Mucosa of rectum (tissue), 2 donors: ENCODE data around the gene TMPO.
"Not testable (repeated sequence)": the region's sequence is repeated elsewhere in the genome, so short reads cannot be mapped to it uniquely, and the experiment has no call there.

Experiments used
- H3K27ac ChIP-seq, 2 donors: one replicate each; pipeline ENCODE4 v1.7.0; 2013; ENCODE audit warnings: inconsistent platforms in 2 of 2, low read depth in 2 of 2, low read length in 2 of 2
- H3K27me3 ChIP-seq, 2 donors: one replicate each; pipeline ENCODE4 v1.7.0; 2013; ENCODE audit warnings: low read length in 2 of 2; ENCODE audit not compliant: control insufficient read depth in 2 of 2, insufficient read depth in 2 of 2
- H3K36me3 ChIP-seq, 2 donors: one replicate each; pipeline ENCODE4 v1.7.0; 2013; ENCODE audit warnings: low read length in 2 of 2; ENCODE audit not compliant: control insufficient read depth in 2 of 2, insufficient read depth in 2 of 2
- H3K4me1 ChIP-seq, 2 donors: one replicate each; pipeline ENCODE4 v1.7.0; 2013; ENCODE audit warnings: low read length in 2 of 2, mild to moderate bottlenecking in 1 of 2; ENCODE audit not compliant: control insufficient read depth in 2 of 2, insufficient read depth in 2 of 2
- H3K4me3 ChIP-seq, 2 donors: one replicate each; pipeline ENCODE4 v1.7.0; 2013; ENCODE audit warnings: low read length in 2 of 2
- H3K9ac ChIP-seq, 2 donors: one replicate each; pipeline ENCODE4 v1.7.0; 2013; ENCODE audit warnings: low read length in 2 of 2, low read depth in 1 of 2, mild to moderate bottlenecking in 1 of 2
- H3K9me3 ChIP-seq, 2 donors: one replicate each; pipeline ENCODE4 v1.7.0; 2013; ENCODE audit warnings: low read length in 2 of 2; ENCODE audit not compliant: control insufficient read depth in 2 of 2
- donor health status: healthy.
- donor health status: Normal muscosa, but diverticular disease.

The TMPO gene

GRCh38 chr12:98543701-98544100 is 28.3 kb downstream of the TMPO start:
- Histone ChIP-seq H3K9ac (no peak overlapping the region), H3K9me3 (no peaks in the 10 kb centered on the region), H3K4me1 (no peaks in the 10 kb centered on the region), H3K27ac (no peak overlapping the region), H3K36me3 (peaks cover 24 to 38% of the 10 kb centered on the region in 2 donors), H3K4me3 (no peak overlapping the region), H3K27me3 (no peaks in the 10 kb centered on the region)

DNA sequence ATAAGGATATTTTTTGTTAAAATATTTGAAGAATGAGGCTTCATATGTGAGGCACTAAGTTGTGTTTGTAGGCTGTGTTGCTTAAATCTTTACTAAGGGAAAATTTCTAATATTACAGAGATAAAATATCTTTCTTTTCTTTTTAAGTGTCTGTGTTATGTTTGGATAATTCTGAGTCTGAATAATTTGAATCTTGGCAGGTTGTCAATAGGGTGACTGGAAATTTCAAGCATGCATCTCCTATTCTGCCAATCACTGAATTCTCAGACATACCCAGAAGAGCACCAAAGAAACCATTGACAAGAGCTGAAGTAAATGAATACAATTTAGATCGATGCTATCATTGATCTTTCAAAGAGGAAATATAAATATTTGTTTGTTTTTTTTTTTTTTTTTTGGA is 29.4 kb downstream of the TMPO start:
- Histone ChIP-seq H3K36me3 (peaks cover 26 to 42% of the 10 kb centered on the region in 2 donors), H3K9ac (no peak overlapping the region)

DNA sequence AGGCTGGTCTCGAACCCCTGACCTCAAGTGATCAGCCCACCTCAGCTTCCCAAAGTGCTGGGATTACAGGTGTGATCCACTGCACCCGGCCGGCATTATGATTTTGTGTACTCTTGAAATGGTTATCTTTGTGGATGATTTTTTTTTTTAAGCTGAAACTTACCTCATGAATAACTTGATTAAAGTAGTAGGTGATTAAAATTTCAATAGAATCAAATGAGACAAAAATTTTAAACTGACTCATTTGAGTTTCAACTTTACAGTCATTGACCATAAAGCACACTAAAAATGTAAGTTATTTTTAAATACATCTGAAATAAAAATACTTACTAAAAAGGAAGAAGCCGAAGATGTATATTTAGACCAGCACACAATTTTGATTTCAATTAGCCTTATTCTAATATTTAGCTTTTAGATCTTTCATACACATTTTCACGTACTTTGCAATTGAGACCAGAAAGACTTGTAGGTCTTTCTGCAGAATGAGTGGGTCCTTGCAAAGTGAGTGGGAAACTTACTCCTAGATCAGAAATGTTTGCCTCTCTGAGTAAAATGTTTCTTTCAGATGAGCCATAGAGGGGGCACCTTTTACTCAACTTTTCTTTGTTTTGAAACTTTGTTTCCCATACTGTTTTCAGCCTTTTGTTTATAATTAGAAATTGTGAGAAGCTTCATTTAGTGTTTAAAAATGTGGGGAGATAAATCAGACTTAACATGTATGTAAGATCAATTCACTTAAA is 34.2 kb downstream of the TMPO start:
- Histone ChIP-seq H3K27me3 (no peaks in the 10 kb centered on the region), H3K36me3 (peaks cover 28 to 29% of the 10 kb centered on the region in 2 donors), H3K9me3 (no peaks in the 10 kb centered on the region), H3K4me1 (no peaks in the 10 kb centered on the region), H3K27ac (no peak overlapping the region), H3K4me3 (no peak overlapping the region), H3K9ac (no peak overlapping the region)

More for the DNA sequence above, 29.4 kb downstream of the TMPO start:
- H3K4me1 ChIP-seq, result no peaks in the 10 kb centered on the region
- H3K27ac ChIP-seq, result no peak overlapping the region
- H3K9me3 ChIP-seq, result no peaks in the 10 kb centered on the region
- H3K4me3 ChIP-seq, result no peak overlapping the region
- H3K27me3 ChIP-seq, result no peaks in the 10 kb centered on the region

DNA sequence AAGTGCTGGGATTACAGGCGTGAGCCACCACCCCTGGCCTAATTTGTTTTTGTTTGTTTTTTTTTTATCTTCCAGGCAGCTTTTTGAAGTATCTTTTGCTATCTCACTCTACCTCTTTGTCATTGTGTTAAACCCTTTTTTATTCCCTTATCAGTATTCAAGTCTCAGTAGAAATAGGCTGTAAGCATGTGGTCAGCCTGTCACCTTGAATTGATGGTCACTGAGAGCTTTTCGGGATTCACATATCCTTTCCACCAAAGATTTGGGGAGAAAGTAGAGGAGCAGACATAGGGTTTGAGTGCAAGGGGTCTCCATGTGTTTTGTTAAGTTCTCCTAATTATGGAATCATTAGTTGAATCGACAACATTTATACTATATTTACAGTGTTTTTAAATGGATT is 36.4 kb downstream of the TMPO start:
- Histone ChIP-seq H3K27ac (no peak overlapping the region), H3K36me3 (peaks cover 17 to 20% of the 10 kb centered on the region in 2 donors), H3K9ac (no peak overlapping the region), H3K4me3 (no peak overlapping the region), H3K9me3 (no peaks in the 10 kb centered on the region), H3K27me3 (no peaks in the 10 kb centered on the region), H3K4me1 (no peaks in the 10 kb centered on the region)

DNA sequence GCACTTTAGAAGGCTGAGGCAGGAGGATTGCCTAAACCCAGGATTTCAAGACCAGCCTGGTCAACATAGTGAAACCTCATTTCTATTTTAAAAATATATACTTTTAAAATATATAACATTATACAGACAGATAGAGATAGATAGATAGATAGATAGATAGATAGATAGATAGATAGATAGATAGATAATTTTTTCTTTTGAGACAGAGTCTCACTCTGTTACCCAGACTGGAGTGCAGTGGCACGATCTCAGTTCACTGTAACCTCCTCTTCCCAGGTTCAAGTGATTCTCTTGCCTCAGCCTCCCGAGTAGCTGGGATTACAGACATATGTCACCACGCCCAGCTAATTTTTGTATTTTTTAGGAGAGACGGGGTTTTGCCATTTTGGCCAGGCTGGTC is 42.7 kb downstream of the TMPO start:
- H3K36me3 ChIP-seq, H3K27me3 ChIP-seq, H3K4me3 ChIP-seq, H3K9ac ChIP-seq, H3K9me3 ChIP-seq, H3K27ac ChIP-seq, H3K4me1 ChIP-seq: not testable (repeated sequence)

DNA sequence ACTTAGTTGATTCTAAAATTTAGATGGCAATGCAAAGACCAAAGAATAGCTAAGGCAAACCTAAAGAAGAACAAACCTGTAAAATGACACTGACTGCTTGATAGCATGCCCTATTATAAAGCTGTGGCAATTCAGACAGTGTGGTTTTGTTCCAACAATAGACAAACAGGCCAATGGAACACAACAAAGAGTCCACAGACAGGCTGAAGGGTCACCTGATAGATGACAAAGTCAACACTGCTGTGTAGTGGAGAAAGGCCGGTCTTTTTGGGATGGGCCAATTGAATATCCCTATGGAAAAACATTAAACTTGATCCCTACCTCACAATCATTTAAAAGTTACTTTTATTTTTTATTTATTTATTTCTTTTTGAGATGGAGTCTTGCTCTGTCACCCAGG is 44.3 kb downstream of the TMPO start:
- Histone ChIP-seq H3K9ac (no peak overlapping the region), H3K4me1 (no peaks in the 10 kb centered on the region), H3K27ac (no peak overlapping the region), H3K9me3 (no peaks in the 10 kb centered on the region), H3K36me3 (no peaks in the 10 kb centered on the region), H3K27me3 (no peaks in the 10 kb centered on the region), H3K4me3 (no peak overlapping the region)

- Histone ChIP-seq H3K9ac (no peak overlapping the region), H3K27me3 (no peaks in the 10 kb centered on the region), H3K27ac (no peak overlapping the region), H3K4me1 (no peaks in the 10 kb centered on the region), H3K36me3 (no peaks in the 10 kb centered on the region), H3K9me3 (no peaks in the 10 kb centered on the region), H3K4me3 (no peak overlapping the region)
Measured at GRCh38 chr12:98561846-98562245, 46.5 kb downstream of the TMPO start.

- Histone ChIP-seq H3K9me3 (no peaks in the 10 kb centered on the region), H3K27me3 (no peaks in the 10 kb centered on the region), H3K9ac (no peak overlapping the region), H3K36me3 (no peaks in the 10 kb centered on the region), H3K27ac (no peak overlapping the region), H3K4me1 (peaks cover 0 to 9% of the 10 kb centered on the region in 2 donors), H3K4me3 (no peak overlapping the region)
Measured at GRCh38 chr12:98572010-98572409, 56.6 kb downstream of the TMPO start.

DNA sequence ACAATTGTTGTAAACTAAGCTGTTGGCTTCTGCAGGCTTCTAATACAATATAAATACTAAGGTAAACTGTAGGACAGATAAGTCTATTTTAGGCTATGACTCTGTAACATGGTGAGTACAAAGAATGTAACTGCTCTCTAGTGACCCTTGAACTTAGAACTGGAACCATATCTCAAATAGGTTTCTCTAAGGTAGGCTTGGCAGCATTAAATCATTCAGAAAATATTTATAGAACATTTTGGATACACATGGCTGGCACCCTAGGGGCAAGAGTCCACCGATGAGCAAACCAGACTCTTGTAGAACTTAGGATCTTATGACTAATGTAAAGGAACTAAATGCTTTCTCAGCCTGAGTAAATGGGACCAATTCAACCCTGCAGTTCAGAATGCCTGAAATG is 58.7 kb downstream of the TMPO start:
- no peaks in the 10 kb centered on the region for H3K36me3 ChIP-seq
- H3K27me3 ChIP-seq, result no peaks in the 10 kb centered on the region
- H3K9me3 ChIP-seq, result no peaks in the 10 kb centered on the region
- H3K27ac ChIP-seq, result peak overlapping the region; percentile 52 to 75
- peaks cover 0 to 21% of the 10 kb centered on the region in 2 donors for H3K4me1 ChIP-seq
- H3K4me3 ChIP-seq, result no peak overlapping the region
- no peak overlapping the region for H3K9ac ChIP-seq

DNA sequence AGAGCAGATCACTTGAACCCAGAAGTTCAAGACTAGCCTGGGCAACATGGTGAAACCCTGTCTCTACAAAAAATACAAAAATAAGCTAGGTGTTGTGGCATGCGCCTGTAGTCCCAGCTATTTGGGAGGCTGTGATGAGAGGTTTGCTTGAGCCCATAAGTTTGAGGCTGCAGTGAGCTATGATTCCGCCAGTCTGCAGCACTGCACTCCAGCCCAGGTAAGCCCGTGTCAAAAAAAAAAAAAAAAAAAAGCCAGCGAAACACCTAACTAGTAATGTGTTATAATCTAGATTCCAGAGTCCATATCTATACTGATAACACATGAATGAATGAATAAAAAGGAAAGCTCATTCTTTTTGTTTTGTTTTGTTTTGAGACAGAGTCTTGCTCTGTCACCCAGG is 59.6 kb downstream of the TMPO start:
- H3K4me3 ChIP-seq, result no peak overlapping the region
- no peaks in the 10 kb centered on the region for H3K27me3 ChIP-seq
- peaks cover 0 to 21% of the 10 kb centered on the region in 2 donors for H3K4me1 ChIP-seq
- H3K36me3 ChIP-seq, result no peaks in the 10 kb centered on the region
- H3K27ac ChIP-seq, result peak overlapping the region; percentile 26 to 32
- no peaks in the 10 kb centered on the region for H3K9me3 ChIP-seq
- no peak overlapping the region for H3K9ac ChIP-seq
